COR-L47 (cell line): ENCODE data around the gene SPIRE1.

Experiments used
- DNase-seq: peaks from one replicate; lab custom pipeline; 2025; lab: John Stamatoyannopoulos, UW

Gene SPIRE1

GRCh38 chr18:12657684-12658425, at the start of gene SPIRE1:
SPIRE1 (minus strand) TSS chr18:12658107; CDS start chr18:12657866, 241 bp downstream.
- peak; percentile 59 for DNase-seq

GRCh38 chr18:12703664-12704063, 45.8 kb upstream of the SPIRE1 start:
- DNase-seq: peak; percentile 18

- no peak for DNase-seq
Observed at GRCh38 chr18:12703096-12703567, 45.2 kb upstream of the SPIRE1 start.

- DNase-seq: peak; percentile 90
Observed at GRCh38 chr18:12702221-12703095, 44.6 kb upstream of the SPIRE1 start, which contains the start of the genes CEP76 and PSMG2. CEP76 (minus strand) TSS chr18:12702723; CDS start chr18:12702548, 175 bp downstream. PSMG2 (plus strand) TSS chr18:12703042; CDS start chr18:12703108, 66 bp downstream.

GRCh38 chr18:12701161-12701560, 43.3 kb upstream of the SPIRE1 start:
- no peak for DNase-seq

DNA sequence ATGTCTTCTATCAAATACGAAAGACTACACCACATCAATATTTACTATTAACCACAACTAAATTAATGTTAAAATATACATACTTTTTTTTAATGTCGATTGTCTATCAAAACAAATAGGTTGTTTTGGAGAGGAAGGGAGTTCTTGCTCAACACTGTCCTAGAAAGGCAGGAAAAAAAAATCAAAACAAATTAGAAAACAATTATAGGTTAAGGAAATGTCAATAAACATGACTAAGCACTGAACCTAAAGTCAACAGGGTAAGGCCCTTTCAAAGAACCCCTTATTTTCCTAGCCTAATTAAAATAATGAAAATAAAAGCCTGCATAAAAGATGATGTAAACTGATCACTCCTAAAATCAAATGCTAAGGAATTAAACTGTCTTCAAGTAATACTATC, 41.8 kb upstream of the SPIRE1 start:
- DNase-seq: no peak

DNA sequence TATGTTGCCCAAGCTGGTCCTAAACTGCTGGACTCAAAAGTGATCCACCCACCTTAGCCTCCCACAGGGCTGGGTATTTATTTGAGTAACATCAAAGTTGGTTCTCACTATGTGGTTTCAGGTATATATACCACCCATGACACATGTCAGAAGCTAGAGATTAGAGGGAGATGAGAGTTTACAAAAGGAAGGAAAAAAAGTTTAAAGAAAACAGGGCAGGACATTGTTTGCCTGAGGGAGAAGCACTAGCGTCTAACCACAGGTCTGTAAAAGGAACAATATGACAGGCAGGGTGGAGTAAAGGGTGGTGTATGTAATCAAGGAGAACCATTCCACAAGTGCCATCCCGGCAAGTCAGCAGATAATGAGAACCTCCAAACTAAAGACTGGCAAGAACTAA, 36.1 kb upstream of the SPIRE1 start:
- DNase-seq: no peak

- no peak for DNase-seq
Observed at GRCh38 chr18:12692206-12692605, 34.3 kb upstream of the SPIRE1 start.

DNA sequence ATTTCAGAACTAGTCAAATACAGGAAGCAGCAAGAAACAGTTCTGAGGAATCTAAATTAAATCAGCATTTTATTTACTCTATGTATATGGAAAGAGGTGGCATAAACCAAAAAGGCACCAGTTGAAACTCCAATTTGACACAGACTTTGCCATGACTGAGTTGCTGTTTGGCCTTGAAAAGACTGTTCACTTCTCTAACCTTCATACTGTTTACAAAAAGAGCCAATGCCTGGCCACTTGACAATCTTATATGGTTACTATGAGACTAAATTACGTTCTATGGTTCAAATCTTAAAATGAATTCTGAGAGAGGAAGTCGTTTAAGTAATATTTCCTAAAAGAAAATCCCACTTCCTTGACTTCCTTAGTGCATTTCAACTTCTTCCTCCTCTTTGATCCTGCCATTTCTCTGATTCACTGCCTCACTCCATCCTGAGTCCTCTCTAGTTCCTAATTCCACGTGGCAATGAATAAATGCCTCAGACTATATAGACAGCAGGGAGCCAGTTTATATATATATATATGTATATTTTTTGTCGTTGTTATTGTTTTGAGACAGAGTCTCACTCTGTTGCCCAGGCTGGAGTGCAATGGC, 31.4 kb upstream of the SPIRE1 start:
- no peak for DNase-seq

DNA sequence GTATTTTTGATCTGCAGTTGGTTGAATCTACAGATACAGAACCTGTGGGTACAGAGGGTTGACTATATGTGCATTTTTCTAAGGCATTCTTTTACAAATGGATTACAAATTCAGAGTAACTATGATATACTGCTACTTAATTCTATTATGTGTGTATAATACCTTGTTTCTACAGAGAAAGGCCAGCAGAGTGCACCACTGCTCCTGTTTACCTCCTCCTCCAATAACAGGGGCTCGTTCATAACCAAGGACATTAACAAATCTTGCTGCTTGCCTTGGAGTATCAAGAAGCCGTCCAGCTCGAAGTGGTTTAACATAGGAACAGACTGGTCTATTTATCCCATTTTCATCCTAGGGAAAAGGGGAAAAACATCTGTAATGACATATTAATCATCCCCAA, 28.2 kb upstream of the SPIRE1 start:
- peak; percentile 25 for DNase-seq

GRCh38 chr18:12679183-12679786, 21.4 kb upstream of the SPIRE1 start:
- no peak for DNase-seq

DNA sequence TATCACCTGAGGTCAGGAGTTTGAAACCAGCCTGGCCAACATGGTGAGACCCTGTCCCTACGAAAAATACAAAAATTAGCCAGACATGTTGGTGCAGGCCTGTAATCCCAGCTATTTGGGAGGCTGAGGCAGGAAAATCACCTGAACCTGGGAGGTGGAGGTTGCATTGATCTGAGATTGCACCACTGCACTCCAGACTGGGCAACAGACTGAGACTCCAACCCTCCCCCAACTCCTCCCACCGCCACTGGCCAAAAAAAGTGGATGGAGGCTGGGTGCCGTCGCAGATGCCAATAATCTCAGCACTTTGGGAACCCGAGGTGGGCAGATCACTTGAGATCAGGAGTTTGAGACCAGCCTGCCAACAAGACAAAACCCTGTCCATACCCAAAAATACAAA, 10.1 kb upstream of the SPIRE1 start:
- no peak for DNase-seq

DNA sequence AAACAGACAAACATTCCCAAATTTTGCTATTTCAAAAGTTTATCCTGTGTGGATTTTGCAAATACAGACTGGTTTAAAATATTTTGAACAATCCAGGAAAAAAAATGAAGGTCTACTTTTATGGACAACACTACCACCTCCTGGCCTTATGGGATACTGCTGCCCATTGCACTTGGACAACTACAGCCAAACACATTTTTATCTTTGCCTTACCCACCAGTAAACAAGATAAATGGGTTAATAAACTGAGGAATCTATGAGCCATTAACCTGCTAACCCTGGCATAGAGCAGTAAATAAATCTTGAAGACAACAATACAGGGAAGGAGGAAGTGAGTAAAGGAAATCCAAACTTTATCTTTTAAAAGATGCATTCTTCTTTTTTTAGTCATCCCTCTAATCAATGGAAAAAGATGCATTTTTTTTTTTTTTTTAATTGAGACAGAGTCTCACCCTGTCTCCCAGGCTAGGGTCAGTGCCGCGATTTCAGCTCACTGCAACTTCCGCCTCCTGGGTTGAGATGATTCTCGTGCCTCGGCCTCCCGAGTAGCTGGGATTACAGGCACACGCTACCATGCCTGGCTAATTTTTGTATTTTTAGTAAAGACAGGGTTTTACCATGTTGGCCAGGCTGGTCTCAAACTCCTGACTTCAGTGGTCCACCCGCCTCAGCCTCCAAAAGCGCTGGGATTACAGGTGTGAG, 2.1 kb upstream of the SPIRE1 start:
- peak; percentile 42 for DNase-seq

DNA sequence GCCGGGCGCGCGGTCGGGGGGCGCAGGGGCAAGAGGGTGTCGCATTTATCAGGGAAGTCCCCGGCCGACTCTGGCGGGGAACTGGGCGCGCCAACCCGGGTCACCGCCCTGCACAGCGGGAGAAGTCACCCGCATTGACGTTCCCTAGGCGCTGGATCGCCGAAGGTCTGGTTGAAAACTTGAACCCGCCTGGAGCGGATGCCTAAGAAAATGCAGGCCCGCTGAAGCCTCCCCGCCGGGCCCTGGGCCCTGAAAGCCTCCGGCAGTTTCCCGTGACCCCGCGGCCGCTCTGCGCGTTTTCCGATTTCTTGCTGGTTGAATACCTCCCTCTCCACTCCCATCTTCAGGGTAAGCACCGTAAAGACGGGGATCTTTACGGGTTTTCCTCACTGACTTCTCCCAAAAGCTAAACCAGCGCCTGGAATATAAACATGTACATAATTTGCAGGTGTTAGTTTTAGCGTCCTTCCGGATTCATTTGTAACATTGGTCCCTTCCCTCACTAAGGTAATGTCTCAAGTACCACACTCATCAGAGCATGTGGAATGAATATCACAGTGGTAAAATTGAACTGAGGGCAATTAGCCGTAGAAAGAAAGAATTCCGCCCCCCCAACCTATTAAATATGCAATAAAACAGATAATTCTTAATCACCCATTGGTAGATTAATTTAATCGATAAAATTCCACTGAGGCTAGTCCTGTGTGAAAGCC, 675 bp upstream of the SPIRE1 start:
- peak; percentile 28 for DNase-seq

DNA sequence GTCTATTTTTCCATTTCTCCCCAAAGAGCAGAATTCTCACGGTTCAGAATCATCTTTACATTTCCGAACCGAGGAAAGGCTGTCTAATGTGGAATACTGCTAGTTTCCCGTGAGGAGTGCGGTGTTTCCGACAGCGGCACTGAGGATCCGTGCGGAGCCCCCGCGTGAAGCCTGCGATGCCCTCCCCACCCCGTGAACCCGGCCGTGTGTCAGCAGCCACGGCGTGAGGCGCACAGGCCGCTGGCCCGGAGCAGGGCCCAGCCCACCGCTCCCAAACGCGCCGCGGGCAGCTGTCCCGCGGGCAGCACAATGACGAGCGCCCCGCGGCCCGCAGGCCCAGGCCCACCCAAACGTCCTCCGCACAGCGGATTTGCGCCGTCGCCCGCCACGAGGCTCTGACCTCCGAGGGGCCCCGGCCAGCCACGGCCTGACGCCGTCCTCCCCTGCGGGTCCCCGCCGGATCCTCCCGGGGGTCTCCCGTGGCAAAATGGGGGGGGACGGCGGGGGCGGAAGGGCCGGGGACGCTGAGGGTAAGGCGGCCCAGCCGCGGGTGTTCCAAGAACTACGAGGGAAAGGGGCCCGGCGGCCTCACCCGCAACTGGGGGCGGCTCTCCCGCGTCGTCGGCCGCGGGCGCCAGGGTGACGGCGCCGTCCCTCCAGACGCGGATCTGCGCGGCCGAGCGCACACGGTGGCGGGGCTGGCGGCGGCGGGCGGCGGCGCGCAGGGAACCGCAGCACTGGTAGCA, 796 bp downstream of the SPIRE1 start:
- DNase-seq: peak; percentile 34

DNA sequence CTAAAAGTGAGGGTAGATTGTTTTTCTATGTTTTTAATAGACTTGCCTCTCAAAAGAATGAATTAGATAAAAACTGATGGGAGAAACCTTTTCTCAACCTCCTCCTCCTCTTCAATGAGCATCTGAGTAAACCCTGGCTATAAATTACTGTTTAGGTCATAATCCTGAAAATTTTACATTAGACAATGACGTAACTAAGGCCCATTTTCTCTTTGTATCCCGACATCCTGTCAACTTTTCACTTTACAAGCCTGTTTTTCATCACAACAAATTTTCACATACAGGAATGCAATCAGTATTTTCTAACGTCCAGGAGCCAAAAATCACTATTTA, 1.3 kb downstream of the SPIRE1 start:
- DNase-seq: peak; percentile 2

GRCh38 chr18:12654971-12655370, 2.9 kb downstream of the SPIRE1 start:
- DNase-seq: no peak

DNA sequence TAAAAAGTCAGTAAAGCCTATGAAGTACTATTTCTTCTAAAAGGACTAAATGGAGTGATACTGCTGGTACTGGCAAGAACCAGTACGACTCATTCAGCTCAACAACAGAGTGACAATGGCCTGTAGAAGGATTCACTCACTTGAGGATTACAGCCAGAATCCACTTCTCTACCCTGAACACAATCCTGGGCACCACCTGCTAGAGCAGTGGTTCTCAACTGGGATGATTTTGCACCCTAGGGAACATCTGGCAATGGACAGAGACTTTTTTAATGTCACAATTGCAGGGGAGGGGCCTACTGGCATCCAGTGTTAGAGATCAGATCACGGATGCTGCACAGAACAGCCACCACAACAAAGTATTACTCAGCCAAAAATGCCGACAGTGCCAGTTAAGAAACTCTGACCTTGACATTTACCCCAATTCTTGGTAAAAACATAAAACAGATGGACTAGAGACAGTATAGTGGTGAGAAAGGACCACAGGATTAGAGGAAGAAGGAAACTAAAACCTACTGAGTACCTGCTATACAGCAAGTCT, 5.0 kb downstream of the SPIRE1 start:
- no peak for DNase-seq

GRCh38 chr18:12651651-12652050, 6.3 kb downstream of the SPIRE1 start:
- DNase-seq: no peak

GRCh38 chr18:12647773-12648172, 10.1 kb downstream of the SPIRE1 start:
- DNase-seq: no peak
